BJ (cell line): Measurements from ENCODE around the gene KDM2A. TPM values are rescaled to one million over a fixed set of nuclear protein-coding genes. Genes with fewer than 3 reads are reported as not detected.

ENCODE experiments used
- CTCF ChIA-PET: fragments of 350-600 bp; formaldehyde crosslinking; extraction: SDS; loops from one replicate; lab custom pipeline; 2021; ENCODE audit warnings: antibody characterized with exemption, inconsistent platforms; lab: Yijun Ruan, JAX
- POLR2A ChIA-PET: fragments of 300-600 bp; sonication (Branson Sonifier 250); formaldehyde crosslinking; extraction: SDS; loops from one replicate; lab custom pipeline; 2021; ENCODE audit warnings: antibody characterized with exemption; lab: Charles Lee
- DNase-seq: peaks from one replicate; pipeline ENCODE4 v3.0.0-alpha.2; 2011; ENCODE audit warnings: low read depth
- H3K27me3 ChIP-seq: 2 replicates; pipeline ENCODE4 v1.6.0; 2011; ENCODE audit warnings: low read length; ENCODE audit not compliant: control insufficient read depth, insufficient read depth
- H3K36me3 ChIP-seq: 2 replicates; pipeline ENCODE4 v1.5.1; 2011; ENCODE audit warnings: low read length; ENCODE audit not compliant: control insufficient read depth, insufficient read depth
- H3K4me3 ChIP-seq: 2 replicates; pipeline ENCODE4 v1.5.1; 2011; ENCODE audit warnings: low read depth, mild to moderate bottlenecking, control low read depth, low read length
- CTCF ChIP-seq: IDR thresholded peaks from 2 replicates; pipeline ENCODE4 v1.5.1; 2011; ENCODE audit warnings: low read depth, mild to moderate bottlenecking, control low read depth, inconsistent platforms, low read length, moderate library complexity; ENCODE audit not compliant: insufficient read depth
- polyA plus RNA-seq: library from polyadenylated mRNA; depleted of rRNA; stranded (reverse); fragments of >200 nt; gene quantifications from 2 replicates; pipeline ENCODE4 v1.2.3, GENCODE V29; 2011

Gene KDM2A
- polyA plus RNA-seq, 1 experiment = 63.5 TPM

DNA sequence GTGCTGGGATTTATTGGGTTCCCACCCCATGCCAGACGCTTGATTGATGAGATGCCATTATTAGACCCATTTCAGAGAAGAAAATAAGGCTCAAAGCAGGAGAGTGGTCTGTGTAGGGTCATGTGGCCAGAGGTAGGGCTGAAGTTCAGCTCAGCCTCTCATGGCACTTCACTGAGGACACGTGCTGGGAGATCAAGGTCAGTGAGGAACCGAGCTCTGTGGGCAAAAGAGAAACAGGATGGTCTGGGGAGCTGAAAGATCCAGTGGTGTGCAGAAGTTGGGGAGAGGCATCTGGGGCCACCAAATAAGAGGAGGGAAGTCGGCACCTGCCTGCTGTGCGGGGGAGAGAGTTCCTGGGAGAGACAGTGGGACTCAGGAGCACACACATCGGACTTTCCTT is 42.9 kb upstream of the KDM2A start:
- TF ChIP-seq CTCF = no peak
- Histone ChIP-seq H3K36me3 (no peaks in the 10 kb centered on the region), H3K4me3 (no peak overlapping the region), H3K27me3 (no peaks in the 10 kb centered on the region)
- no peak for DNase-seq
- ChIA-PET POLR2A (no interaction called here), CTCF (interaction anchor here (5.3 kb wide), 1 partner anchor 22 kb away, joined by 34 read pairs; no protein-coding TSS in a partner anchor)

DNA sequence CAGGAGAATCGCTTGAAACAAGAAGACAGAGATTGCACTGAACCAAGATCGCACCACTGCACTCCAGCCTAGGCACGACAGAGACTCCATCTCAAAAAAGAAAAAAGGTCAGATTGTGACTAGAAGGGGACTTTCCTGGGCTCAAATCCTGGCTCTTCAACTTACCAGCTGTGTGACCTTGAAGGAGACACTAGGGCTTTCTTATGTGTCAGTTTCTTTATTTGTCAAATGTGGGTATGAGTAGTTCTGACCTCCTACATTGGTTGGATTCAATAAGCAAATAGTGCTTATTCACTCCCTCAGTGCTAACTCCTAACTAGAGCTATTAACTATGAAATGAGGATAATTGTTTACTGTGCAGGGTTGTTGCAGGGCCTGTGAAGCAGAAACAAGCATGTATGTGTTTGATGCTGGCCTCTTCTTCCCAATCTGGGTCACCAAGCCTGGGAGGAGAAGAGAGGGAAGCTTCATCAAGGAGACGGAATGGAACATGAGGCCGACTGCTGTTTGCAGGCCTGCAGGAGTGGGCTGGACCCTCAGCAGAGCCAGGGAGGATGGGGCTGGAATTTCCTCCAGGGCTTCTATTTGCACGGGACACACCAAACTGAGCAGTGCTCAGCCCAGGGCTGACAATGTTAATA is 39.9 kb upstream of the KDM2A start:
- no peaks in the 10 kb centered on the region for H3K27me3 ChIP-seq
- no peak for DNase-seq
- ChIA-PET CTCF (interaction anchor here (0.7 to 3.5 kb wide), 5 partner anchors 22 to 184 kb away, joined by 3 to 15 read pairs (median 4); no protein-coding TSS in a partner anchor), POLR2A (no interaction called here)
- TF ChIP-seq CTCF = no peak
- H3K36me3 ChIP-seq = no peaks in the 10 kb centered on the region
- H3K4me3 ChIP-seq = no peak overlapping the region

DNA sequence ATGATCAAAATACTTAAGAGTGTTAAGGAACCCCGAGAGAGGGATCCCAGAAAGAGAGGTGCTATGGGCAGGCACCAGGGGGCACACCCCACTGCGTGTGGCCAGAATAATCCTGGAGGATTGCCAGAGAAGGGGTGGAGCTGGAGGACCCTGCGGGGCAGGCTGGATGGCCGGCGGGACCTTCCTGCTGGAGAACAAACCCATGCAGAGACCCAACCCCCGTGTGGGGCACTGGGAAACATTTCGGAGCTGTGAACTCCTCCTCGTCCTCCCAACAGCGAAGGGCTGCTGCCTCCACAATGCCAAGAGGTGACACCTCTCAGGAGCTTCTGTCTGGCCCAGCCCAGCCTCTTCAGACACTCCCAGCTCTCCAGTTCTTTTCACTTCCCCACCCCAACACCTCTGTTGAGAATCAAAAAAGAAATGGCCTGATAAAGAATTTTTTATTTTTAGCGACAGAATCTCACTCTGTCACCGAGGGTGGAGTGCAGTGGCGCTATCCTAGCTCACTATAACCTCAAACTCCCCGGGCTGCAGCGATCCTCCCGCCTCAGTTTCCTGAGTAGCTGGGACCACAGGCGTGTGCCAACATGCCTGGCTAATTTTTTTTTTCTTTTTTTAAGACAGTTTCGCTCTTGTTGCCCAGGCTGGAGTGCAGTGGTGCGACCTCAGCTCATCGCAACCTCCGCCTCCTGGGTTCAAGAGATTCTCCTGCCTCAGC is 36.8 kb upstream of the KDM2A start:
- CTCF ChIA-PET = interaction anchor here (0.5 to 3.5 kb wide), 19 partner anchors 10 to 305 kb away, joined by 3 to 21 read pairs (median 4); partner anchors contain the start of gene ANKRD13D
- TF ChIP-seq CTCF = no peak
- H3K4me3 ChIP-seq = no peak overlapping the region

DNA sequence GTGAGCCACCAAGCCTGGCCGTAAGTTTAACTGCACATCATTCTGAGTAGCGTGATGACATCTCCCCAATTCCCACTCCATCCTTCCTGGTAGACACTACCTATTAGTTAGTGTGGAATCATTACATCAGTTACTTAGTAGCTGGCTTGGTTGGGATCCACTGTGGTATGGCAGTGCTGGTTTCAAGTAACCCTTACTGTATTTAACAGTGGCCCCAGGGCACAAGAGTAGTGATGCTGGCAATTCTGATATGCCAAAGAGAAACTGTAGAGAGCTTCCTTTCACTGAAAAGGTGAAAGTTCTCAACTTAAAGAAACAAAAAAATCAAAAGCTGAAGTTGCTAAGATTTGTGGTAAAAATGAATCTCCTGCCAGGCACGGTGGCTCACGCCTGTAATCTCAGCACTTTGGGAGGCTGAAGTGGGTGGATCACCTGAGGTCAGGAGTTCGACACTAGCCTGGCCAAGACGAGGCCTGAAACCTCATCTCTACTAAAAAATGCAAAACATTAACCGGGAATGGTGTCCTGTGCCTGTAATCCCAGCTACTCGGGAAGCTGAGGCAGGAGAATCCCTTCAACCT is 35.2 kb upstream of the KDM2A start:
- CTCF ChIA-PET = interaction anchor here (0.8 to 2.7 kb wide), 3 partner anchors 11 to 234 kb away, joined by 3 to 21 read pairs (median 4); no protein-coding TSS in a partner anchor
- DNase-seq = no peak
- Histone ChIP-seq H3K27me3 (no peaks in the 10 kb centered on the region), H3K4me3 (no peak overlapping the region), H3K36me3 (no peaks in the 10 kb centered on the region)
- no peak for TF ChIP-seq CTCF
- POLR2A ChIA-PET = interaction anchor here (0.7 kb wide), 1 partner anchor 11 kb away, joined by 14 read pairs; no protein-coding TSS in a partner anchor

More for the DNA sequence above, 36.8 kb upstream of the KDM2A start:
- POLR2A ChIA-PET = no interaction called here
- Histone ChIP-seq H3K36me3 (no peaks in the 10 kb centered on the region), H3K27me3 (no peaks in the 10 kb centered on the region)
- DNase-seq = no peak

- POLR2A ChIA-PET = no interaction called here
- H3K36me3 ChIP-seq = no peaks in the 10 kb centered on the region
- H3K4me3 ChIP-seq = no peak overlapping the region
- no peaks in the 10 kb centered on the region for H3K27me3 ChIP-seq
- CTCF ChIA-PET = no interaction called here
- TF ChIP-seq CTCF = no peak
- DNase-seq = no peak
These were observed 33.4 kb upstream of the KDM2A start for GRCh38 chr11:67085617-67086016.
